HG03280 (cell line): ENCODE results near the gene EDC4.

Experiments used
- ATAC-seq: cut with Tn5 transposase; IDR thresholded peaks from one replicate; pipeline ENCODE4 v1.9.1; 2021; ENCODE audit warnings: mild to moderate bottlenecking, moderate library complexity; ENCODE audit not compliant: unreplicated experiment

EDC4 gene

GRCh38 chr16:67927131-67927941, 54.5 kb downstream of the EDC4 start:
- no peak for ATAC-seq

DNA sequence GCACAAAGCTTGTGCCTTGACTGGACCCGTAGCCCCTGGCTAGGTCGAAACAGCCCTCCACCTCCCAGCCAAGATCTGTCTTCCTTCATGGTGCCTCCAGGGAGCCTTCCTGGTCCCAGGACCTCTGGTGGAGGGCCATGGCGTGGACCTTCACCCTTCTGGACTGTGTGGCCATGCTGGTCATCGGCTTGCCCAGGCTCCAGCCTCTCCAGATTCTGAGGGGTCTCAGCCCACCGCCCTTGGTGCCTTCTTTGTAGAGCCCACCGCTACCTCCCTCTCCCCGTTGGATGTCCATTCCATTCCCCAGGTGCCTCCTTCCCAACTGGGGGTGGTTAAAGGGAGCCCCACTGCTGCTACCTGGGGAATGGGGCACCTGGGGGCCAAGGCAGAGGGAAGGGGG, 55.3 kb downstream of the EDC4 start:
- ATAC-seq: no peak

- no peak for ATAC-seq
Observed at GRCh38 chr16:67928561-67929364, 55.9 kb downstream of the EDC4 start.

GRCh38 chr16:67930191-67930590, 57.3 kb downstream of the EDC4 start:
- ATAC-seq: no peak

- ATAC-seq: no peak
Observed at GRCh38 chr16:67930678-67931211, 57.9 kb downstream of the EDC4 start.
